ENCODE results near the gene AUTS2.

The AUTS2 gene

DNA sequence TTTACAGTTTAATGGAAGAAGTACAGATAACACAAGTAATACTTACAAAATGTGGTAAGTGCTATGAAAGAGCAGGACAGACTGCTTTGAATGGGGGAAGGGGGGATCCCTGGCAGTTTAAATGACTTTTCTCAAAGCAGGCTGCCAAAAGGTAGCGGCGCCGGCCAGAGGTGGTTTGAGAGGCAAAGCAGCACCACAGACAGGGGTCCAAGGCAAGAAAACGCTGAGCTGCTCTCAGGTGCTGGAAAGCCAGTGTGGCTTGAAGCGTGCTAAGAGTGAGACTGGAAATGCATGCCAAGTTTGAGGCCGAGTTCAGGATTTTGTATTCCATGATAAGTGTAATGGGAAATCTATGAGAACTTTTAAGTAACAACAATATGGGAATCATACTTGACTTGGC is 437.7 kb downstream of the AUTS2 start:
- no peak for DNase-seq (ENCODE audit: low read depth)

DNA sequence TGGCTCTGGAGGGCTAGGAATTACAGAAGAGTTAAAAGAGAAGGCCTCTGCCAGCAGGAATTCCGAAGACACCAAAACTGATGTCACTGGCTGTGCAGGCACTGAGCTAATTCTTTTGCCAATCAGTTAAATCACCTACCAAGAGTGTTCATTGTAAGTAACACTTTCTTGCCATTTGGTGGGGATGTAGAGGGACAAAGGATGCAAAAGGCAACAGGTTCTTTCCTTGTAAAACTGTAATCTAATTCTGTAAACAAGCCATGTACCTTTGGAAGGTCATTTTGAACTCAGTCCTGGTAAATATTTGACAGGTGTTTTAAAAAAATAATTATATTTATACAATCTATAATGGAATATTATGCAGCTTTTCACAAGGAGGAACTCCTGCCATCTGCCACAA is 438.4 kb downstream of the AUTS2 start:
- no peak for DNase-seq (ENCODE audit: low read depth)

DNA sequence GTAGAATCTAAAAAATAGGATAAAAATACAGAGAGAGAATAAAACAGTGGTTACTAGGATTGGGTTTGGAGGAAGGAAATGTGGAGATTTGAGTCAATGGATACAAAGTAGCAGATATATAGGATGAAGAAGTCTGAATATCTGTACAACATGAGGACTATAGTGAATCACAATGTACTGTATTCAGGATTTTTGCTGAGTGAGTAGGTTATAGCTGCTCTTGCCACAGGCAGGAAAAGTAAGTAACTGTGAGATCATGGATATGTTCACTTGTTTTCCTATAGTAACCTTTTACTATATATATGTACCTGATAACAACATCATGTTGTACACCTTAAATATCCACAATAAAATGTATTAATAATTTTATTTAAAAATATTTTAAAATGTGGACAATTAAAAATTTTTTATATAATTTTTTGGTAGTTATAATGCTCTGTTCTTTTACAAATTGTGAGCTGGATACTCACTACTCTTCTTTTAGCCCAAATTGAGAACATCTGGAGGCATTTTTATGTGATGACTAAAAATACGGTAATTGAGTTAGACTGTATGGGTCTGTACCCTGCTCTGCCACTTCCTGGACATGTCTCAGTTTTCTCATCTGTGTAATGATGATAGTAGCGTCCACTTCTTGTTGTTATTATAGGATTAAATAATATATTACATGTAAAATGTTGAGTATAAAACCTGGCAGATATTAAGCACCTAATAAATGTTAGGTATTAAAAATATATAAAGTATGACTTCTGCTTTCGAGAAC is 439.1 kb downstream of the AUTS2 start:
- no peak for DNase-seq (ENCODE audit: low read depth)

DNA sequence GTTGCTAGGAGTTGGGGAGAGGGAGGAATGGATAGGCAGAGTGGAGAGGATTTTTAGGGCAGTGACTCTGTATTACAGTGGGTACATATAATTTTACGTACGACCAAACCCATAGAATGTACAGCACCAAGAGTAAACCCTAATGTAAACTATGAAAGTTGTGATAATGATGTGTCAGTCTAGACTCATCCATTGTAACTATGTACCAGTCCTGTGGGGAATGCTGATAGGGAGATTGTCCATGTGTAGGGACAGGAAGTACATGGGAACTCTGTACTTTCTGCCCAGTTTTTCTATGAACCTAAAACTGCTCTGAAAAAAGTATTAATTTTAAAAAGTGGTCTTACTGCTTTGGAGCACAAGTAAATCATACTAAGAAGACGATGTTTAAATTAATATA is 441.8 kb downstream of the AUTS2 start:
- DNase-seq (ENCODE audit: low read depth): no peak

DNA sequence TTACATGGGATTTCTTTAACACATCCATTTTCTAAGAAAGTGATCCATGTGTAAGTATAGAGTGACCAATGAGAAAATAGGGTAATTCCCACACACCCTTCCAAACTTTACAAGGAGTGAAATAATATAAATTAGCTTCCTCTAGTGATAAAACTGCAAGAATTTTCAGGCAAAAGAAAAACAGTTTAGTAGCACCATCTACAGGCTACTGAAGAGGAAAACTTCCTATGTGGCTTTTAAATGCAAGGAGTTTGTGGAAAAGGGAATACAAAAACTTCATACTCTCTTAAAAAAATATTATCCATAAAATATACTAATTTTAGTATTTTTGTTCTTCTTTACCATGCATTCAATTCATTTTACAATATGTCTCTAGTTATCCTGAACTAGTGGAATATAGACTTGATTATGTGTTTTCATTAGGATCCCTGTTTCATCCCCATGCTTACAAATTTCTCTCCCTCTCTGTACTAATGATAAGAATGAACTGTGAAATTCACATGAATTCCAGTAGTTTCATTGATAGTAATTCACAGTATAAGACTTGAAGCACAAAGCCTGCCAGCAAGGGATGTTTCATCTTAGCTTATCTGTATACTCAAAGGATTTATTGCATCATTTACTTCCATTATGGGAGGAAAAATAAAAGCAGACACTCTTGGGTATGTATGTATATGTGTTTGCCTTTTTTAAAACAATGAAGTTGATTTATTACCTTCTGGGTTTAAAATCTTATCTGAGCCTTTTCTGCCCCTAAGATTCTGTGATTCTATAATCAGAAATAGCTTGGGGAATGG is 442.9 kb downstream of the AUTS2 start:
- DNase-seq (ENCODE audit: low read depth): no peak

DNA sequence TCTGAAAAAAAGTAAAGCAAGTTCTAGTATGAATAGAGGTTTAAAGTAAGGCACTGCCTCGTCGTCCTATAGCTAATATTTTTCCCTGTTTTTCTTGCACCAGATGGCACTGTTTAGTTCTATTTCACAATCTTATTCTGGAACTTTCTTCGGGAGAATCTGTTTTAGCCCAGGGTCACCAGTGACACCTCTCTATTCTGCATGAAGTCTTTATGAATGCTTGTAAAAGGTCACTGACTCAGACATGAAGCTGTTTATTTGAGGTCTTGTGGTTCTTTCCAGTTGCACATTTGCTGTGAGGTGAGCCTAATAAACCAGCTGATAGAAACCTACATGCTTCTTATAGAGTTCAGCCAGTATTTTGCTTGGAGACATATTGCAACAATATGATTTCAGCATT is 444.3 kb downstream of the AUTS2 start:
- DNase-seq (ENCODE audit: low read depth): peak; percentile 26

DNA sequence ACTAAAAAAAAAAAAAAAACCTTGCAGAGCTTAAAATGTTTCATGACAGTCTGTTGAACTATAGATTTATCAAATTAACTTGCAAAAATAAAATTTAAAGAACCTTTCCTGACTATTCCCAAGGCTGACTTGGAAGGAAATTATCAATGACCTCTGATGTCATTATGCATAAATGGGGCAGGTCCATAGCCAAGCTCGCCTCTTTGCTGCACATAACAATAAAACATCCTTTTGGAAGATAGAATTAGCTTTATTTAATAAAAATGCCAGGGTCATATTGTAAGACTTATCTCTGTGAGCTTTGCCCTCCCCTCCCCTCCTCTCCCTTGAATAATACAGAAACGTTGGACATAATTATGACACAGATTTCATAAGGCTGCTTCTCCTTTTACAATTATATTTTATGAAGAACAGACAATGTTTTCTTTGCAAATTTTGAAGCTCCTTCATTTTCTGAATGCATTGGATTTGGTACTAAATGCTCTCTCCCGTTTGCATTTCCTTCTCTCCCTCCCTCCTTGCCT is 444.8 kb downstream of the AUTS2 start:
- no peak for DNase-seq (ENCODE audit: low read depth)

DNA sequence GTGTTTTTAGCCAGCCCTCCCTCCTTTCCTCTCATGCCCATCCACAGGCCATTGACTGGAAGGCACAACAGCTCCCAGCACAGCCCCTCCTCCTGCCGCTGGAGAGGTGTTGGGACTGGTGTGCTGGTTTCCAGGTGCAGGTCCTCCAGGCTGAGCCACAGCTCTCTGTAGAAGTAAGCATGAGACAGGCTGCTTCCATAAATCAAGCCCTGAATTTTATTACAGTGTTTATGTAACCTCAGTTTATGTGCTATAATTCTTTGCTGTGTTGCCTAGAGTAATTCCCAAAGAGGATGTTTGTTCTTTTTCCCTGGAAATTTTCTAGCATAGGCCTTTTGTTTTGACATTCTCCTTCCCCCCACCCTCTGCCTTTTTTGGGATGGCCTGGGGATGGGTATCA is 445.8 kb downstream of the AUTS2 start:
- DNase-seq (ENCODE audit: low read depth): no peak

DNA sequence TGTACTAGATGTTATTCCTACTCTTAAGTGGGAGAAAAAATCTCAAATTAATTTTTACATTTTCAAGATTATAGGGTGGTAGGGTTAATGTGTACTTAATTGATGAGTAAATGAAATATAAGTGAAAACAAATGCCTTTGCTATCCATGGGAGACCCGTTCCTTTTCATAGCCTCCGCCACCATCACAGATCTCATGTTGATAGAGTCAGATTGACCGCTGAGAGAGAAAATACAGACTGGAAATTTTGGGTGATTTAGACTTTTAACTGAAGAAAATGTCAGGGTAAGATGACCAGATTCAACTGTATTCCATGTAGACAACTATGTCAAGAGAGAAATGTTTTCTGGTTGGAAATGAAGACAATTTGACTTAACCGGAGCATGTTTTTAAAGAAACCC is 446.2 kb downstream of the AUTS2 start:
- no peak for DNase-seq (ENCODE audit: low read depth)

DNA sequence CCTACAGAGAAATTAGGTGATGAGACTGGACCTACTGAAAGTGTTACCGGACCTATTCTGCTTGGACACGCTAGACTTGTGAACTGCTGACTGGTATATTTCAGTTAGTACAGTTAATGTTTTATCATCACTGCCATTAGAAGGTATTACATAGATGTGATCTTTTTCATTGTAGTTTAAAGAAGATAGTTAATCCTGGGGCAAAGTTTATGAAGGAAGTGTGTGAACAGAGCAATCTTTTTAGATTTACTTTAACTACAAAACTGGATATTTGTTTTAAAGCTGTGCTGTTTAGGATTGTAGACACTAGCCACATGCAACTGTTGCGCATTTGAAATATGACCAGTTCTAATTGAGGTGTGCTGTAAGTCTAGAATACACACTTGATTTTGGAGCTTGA is 446.7 kb downstream of the AUTS2 start:
- no peak for DNase-seq (ENCODE audit: low read depth)

DNA sequence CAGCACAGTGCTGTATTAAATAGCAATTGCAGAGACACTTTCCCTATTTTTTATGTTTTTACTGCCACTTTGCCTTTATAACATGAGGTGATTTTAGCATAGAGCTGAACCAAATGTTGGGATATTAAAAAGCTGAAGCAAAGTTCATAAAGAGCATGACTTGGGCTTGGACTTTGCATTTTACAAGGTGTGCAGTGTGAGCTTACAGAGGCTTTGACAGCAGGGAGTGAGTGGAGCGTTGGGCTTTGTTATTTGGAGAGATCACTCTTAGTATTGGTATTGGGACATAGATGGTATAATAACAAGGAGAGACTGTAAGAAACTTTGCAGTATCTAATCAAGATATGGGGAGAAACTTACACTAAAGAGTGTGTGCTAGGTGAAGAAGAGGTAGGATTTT is 449.1 kb downstream of the AUTS2 start:
- DNase-seq (ENCODE audit: low read depth): no peak

DNA sequence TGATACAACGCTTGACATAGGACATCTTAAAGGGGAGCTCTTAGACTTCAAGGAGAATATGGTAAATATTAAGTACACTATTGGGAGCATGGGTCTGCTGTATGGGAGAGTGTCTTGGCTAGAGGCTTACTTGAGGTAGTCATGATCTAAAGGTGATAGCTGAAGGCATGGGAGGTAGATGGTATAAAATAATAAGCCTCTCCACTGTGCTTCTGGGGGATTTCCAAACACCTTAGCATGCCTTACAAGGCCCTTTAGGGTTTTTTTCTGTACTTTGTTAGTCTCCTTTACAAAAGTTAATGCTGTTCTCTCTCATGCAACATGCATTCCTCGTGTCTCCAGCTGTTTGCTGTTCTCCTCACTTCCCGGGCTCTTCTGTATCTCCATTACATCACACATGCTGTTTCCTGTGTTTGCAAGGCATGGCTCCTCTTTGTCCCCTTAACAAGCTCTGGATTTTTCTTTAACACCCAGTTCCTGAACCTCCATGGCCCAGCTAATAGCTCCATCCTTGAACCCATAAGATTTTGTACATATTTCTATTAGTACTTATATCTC is 449.7 kb downstream of the AUTS2 start:
- DNase-seq (ENCODE audit: low read depth): no peak

DNA sequence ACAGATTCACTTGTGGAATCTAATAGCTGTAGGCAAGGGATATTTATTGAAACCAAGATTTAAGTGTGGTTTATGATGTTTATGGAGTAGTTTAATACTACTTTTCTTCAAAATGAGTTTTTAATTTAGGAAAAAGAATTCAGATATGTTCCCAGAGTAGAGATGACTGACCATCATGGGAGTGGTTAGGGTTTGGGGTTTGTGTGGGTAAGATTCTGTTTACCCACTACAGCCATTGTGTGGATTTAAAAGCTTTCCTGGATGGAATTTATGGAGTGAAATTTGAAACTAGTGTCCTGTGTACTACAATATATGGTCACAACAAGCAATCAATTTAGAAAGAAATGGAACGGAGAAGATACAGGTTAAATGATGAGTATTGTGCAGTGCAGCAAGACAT is 453.5 kb downstream of the AUTS2 start:
- no peak for DNase-seq (ENCODE audit: low read depth)

DNA sequence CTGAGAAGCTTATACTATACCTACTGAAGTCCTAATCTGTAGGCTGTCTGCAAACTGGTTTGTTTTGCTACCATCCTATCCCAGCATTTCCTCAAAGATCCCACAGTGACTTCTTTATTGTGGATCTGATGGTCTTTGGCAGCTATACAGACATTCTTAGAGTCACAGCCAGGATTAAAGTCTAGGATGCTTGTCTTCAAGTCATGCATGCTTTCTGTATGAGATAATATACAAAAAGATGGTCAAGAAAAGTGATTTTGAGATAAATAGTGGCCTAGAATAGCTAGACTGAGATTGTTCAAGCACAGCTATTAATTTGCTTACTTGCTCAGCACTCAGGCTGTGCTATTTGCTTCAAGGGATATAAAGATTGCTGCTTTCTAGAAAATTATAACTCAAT is 454.4 kb downstream of the AUTS2 start:
- peak; percentile 42 for DNase-seq (ENCODE audit: low read depth)

DNA sequence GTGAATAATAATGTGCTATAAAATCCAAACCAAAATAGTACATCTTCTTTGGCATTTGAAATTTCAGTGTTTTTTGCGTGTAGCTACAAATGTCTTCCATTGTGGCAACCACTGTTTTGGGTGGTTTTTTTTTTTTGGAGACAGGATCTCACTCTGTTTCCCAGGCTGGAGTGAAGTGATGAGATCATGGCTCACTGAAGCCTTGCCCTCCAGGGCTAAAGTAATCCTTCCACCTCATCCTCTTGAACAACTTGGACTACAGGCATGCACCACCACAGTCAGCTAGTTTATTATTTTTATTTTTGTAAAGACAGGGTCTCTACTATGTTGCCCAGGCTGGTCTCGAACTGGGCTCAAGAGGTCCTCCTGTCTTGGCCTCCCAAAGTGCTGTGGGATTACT is 455.1 kb downstream of the AUTS2 start:
- no peak for DNase-seq (ENCODE audit: low read depth)

DNA sequence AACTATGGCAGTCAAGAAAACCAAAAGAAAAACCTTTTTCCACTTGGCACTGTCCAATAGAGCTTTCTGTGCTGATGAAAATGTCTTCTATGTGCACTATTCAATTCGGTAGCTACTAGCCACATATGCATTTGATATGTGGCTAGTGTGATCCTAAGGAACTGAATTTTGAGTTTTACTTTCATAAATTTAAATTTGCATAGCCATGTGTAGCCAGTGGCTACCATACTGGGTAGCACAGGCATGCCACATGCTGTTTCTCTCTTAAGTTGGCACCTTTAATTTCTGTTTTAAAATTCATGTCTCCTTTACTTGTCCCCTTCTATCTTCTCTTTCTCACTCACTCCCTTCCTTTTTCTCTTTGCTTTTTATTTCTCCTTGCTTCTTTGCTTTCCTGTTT is 455.7 kb downstream of the AUTS2 start:
- DNase-seq (ENCODE audit: low read depth): no peak

DNA sequence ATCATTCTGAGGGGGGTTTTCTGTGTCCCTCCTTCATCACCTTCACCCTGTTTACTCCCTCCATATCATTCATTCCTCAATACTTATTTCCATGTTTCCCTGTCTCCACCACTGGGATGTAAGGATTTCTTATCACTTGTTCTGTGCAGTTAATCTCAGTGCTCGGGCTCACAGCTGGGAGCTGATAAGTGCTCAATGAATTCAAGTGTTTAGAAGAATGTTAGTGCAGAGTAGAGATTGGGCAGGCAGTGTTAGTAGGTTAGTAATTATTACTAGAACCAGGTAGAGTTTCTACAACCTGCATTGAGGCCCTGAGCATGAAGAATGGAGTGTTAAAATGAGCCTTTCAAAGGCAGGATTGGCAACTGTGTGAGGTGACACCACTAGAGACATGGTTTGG is 458.1 kb downstream of the AUTS2 start:
- DNase-seq (ENCODE audit: low read depth): no peak

DNA sequence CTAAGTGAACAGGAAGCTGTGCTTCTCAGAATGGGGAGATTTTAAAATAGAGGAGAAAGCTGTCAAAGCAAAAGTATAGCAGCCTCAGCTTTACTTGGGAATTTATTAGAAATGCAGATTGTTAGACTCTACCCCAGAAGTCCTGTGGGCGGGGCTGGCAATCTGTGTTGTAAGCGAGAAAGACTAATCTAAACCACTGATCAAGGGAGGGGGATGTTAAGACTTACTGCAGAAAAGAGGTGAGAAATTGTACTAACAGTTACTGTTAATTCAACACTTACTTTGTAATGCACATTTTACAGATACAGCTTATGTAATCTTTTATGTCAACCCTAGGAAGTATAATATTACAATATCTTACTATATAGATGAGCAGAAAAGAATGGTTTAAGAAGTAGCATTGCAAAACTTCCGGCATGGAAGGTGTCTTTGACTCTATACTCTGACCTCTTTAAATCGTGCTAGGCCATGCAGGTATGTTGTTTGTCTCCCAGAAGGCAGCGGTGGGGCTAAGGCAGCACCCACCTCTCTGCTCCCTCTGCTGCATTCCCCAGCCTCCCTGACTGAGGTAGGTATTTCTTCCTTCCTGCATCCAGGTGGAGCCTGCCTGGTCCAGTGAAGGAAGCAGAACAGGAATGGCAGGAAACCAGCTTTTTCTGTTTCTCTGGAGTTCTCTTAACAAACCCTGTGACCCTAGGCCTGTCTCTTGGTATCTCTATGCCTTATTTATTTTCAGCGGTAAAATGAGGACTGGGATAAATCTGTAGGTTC is 462.2 kb downstream of the AUTS2 start:
- no peak for DNase-seq (ENCODE audit: low read depth)

DNA sequence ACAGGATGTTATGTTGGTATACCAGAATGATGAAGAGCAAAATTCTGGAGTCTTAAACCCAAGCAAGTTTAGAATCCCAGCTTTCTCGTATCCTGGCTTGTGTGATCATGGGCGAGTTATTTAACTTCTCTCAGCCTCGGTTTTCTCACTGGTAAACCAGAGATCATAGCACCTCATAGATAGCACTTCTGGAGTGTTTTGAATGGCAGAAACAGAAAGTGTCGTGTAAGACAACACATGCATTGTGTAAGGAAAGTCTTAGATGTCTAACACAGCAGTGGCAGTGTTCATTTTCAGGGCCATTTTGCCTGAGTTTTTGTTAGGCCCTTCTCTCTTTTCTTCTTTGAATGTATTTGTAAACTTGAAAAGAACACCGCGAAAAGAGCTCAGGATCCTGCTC is 465.1 kb downstream of the AUTS2 start:
- no peak for DNase-seq (ENCODE audit: low read depth)

DNA sequence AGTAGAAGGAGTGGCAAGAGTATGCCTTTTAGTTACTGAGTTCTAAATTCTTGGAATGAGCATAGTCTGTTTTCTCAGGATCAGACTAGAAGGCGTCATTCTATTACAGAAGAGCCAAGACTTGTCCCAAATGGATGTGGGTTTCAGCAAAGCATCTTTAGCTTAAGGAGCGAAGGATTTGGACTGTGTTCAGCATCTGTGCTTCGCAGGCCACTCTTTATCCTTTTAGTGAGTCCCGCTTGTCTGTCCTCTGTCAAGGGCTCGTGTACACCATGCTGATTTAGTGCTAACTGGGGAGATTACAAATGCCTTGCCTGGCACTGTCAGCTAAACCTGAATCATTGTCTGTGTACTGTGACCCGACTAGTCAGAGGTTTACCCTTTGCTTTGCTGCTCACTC is 465.7 kb downstream of the AUTS2 start:
- DNase-seq (ENCODE audit: low read depth): no peak

DNA sequence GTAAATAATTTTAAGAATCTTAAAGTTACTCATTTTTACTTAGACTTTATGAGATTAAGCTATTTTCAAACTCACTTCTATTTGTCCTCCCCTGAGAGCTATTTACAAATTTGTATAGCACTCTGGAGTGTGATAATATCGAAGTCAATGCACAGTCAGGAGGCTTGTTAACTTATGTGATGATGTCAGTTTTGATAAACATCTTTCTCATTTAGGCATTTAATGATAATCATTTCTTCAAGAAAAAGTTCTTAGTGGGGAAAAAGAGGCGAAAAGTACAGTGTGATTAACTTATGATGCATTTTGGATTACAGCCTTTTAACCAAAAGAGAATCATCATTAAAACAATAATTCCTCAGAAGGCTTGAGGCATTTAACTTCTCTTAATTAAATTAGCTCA is 468.6 kb downstream of the AUTS2 start:
- no peak for DNase-seq (ENCODE audit: low read depth)

DNA sequence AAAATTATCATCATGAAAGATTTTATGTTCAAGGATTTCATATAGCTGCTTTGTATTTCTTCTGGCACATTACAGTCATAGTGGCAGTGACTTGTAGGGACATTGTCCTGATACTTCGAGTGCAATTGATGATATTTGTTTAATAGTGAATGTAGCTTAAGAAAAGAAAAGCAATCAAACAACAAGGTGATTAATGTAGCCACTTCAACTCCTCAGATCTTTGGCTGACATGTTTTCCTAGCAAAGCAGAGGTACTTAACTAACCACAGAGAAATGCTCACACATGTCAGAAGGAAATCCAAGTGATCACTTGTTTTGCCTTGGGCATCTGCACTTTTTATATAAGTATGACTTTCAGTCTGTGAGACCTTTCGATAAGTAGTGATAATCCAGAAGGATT is 470.3 kb downstream of the AUTS2 start:
- no peak for DNase-seq (ENCODE audit: low read depth)

All from GM04504 (cell line).